ENCODE measurements around the gene SYNJ2BP. TPM values are rescaled to one million over a fixed set of nuclear protein-coding genes. Genes with fewer than 3 reads are reported as not detected.
"Not testable (repeated sequence)": the region's sequence is repeated elsewhere in the genome, so short reads cannot be mapped to it uniquely, and the experiment has no call there.

Gene SYNJ2BP
- total RNA-seq, 6 experiments from 2014 or later = 24.2 to 29.9 (median 27.2) TPM

- H3K4me1 Mint-ChIP-seq (ENCODE audit: low read depth) = peaks cover 17% of the 10 kb centered on the region
- H3K27me3 Mint-ChIP-seq (ENCODE audit: insufficient read depth) = peaks cover 3% of the 10 kb centered on the region
- H3K4me3 Mint-ChIP-seq = peak overlapping the region; percentile 99
- no peak for TF ChIP-seq CTCF (IDR thresholded peaks at IDR 0.05)
- DNase-seq = no peak
- peak overlapping the region; percentile 93 for H3K27ac Mint-ChIP-seq
- H3K9me3 Mint-ChIP-seq = no peaks in the 10 kb centered on the region
- peaks cover 4% of the 10 kb centered on the region; the same call in 1 of the 2 replicates for H3K36me3 Mint-ChIP-seq (ENCODE audit: low read depth)
Observed at GRCh38 chr14:70416338-70416724, 559 bp downstream of the SYNJ2BP start.

- Mint-ChIP-seq H3K4me1 (ENCODE audit: low read depth) (peaks cover 17% of the 10 kb centered on the region), H3K27ac (no peak overlapping the region), H3K4me3 (peak overlapping the region; percentile 99), H3K27me3 (ENCODE audit: insufficient read depth) (peaks cover 3% of the 10 kb centered on the region), H3K9me3 (no peaks in the 10 kb centered on the region), H3K36me3 (ENCODE audit: low read depth) (peaks cover 4% of the 10 kb centered on the region; the same call in 1 of the 2 replicates)
- DNase-seq = no peak
- no peak for TF ChIP-seq CTCF (IDR thresholded peaks at IDR 0.05)
Observed at GRCh38 chr14:70415788-70416187, 1.1 kb downstream of the SYNJ2BP start.

- no peak overlapping the region for H3K27ac Mint-ChIP-seq
- H3K4me1 Mint-ChIP-seq (ENCODE audit: low read depth) = peaks cover 11% of the 10 kb centered on the region
- peaks cover 10% of the 10 kb centered on the region; the same call in 1 of the 2 replicates for H3K36me3 Mint-ChIP-seq (ENCODE audit: low read depth)
- no peak for TF ChIP-seq CTCF (IDR thresholded peaks at IDR 0.05)
- peaks cover 3% of the 10 kb centered on the region; the same call in 1 of the 2 replicates for H3K27me3 Mint-ChIP-seq (ENCODE audit: insufficient read depth)
- no peak overlapping the region for H3K4me3 Mint-ChIP-seq
- no peaks in the 10 kb centered on the region for H3K9me3 Mint-ChIP-seq
- no peak for DNase-seq
Observed at GRCh38 chr14:70407621-70408020, 9.3 kb downstream of the SYNJ2BP start.

- not testable (repeated sequence) for H3K9me3 Mint-ChIP-seq; DNase-seq; H3K4me3 Mint-ChIP-seq; H3K27me3 Mint-ChIP-seq (ENCODE audit: insufficient read depth); H3K27ac Mint-ChIP-seq
- peaks cover 11% of the 10 kb centered on the region for H3K4me1 Mint-ChIP-seq (ENCODE audit: low read depth)
- H3K36me3 Mint-ChIP-seq (ENCODE audit: low read depth) = peaks cover 10% of the 10 kb centered on the region; the same call in 1 of the 2 replicates
Observed at GRCh38 chr14:70406216-70406615, 10.7 kb downstream of the SYNJ2BP start.

GRCh38 chr14:70403335-70403734 is 13.6 kb downstream of the SYNJ2BP start:
- not testable (repeated sequence) for H3K4me3 Mint-ChIP-seq; H3K9me3 Mint-ChIP-seq; H3K27me3 Mint-ChIP-seq (ENCODE audit: insufficient read depth)
- peaks cover 10% of the 10 kb centered on the region for H3K36me3 Mint-ChIP-seq (ENCODE audit: low read depth)
- peak overlapping the region; percentile 13; the same call in 1 of the 2 replicates for H3K27ac Mint-ChIP-seq
- peak; percentile 43; the same call in 1 of the 2 replicates for TF ChIP-seq CTCF (IDR thresholded peaks at IDR 0.05)
- DNase-seq = peak; percentile 48
- H3K4me1 Mint-ChIP-seq (ENCODE audit: low read depth) = peaks cover 11% of the 10 kb centered on the region

GRCh38 chr14:70401643-70402042 is 15.2 kb downstream of the SYNJ2BP start:
- H3K27me3 Mint-ChIP-seq (ENCODE audit: insufficient read depth) = peaks cover 5% of the 10 kb centered on the region
- no peak overlapping the region for H3K27ac Mint-ChIP-seq
- H3K4me1 Mint-ChIP-seq (ENCODE audit: low read depth) = peaks cover 11% of the 10 kb centered on the region
- no peak for TF ChIP-seq CTCF (IDR thresholded peaks at IDR 0.05)
- H3K36me3 Mint-ChIP-seq (ENCODE audit: low read depth) = peaks cover 6% of the 10 kb centered on the region
- H3K4me3 Mint-ChIP-seq = no peak overlapping the region
- DNase-seq = no peak
- H3K9me3 Mint-ChIP-seq = no peaks in the 10 kb centered on the region

Data from HFFc6 (cell line).